Measurements from ENCODE around the gene SELENOI. TPM values are rescaled to one million over a fixed set of nuclear protein-coding genes. Genes with fewer than 3 reads are reported as not detected.

SELENOI gene
- total RNA-seq, 1 experiment from 2014 or later = 20.3 TPM

- DNase-seq (ENCODE audit: low read depth) = no peak
These were observed 64.9 kb downstream of the SELENOI start for GRCh38 chr2:26410764-26411243.

GRCh38 chr2:26411419-26411818 lies 65.5 kb downstream of the SELENOI start:
- DNase-seq (ENCODE audit: low read depth) = no peak

GRCh38 chr2:26412091-26412673 lies 66.2 kb downstream of the SELENOI start:
- peak; percentile 78 for DNase-seq (ENCODE audit: low read depth)

DNA sequence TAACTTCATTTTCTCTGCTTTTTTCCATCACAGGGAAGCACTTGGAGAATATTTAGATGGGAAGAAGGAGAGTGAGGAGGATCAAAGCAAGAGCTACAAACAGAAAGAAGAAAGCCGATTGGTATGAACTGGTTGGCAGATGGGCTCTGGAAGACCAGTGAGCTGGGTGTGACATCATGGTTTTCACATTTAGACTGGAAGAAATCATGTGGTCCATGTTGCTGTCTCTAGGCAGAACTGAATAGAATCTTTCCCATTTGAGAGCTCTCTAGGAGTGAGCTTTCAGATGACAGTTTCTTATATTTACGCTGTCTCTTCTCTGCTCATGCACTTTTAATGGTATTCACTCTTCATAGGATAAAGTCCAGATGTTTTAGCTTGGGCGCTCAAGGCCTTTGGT lies 68.4 kb downstream of the SELENOI start:
- DNase-seq (ENCODE audit: low read depth) = peak; percentile 39

DNA sequence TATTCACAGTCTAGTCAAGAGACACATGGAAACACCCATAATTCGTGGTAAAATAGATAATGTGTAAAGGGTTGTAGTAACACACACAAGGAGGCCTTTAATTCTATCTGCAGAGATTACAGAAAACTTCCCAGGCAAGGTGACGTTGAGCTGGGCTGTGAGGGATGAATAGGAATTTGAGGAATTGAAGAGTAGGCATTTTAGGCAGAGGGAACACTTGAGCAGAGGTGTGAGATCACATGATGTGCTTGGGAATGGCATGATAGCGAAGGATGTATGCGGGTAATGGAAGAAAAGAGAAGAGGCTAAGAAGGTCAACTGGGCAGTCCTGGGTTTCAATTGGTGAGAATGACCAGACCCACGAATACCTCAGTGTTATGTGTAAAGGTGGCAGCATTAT lies 76.0 kb downstream of the SELENOI start:
- DNase-seq (ENCODE audit: low read depth) = no peak

- no peak for DNase-seq (ENCODE audit: low read depth)
These were observed 77.1 kb downstream of the SELENOI start for GRCh38 chr2:26422947-26423629.

- DNase-seq (ENCODE audit: low read depth) = no peak
These were observed 77.8 kb downstream of the SELENOI start for GRCh38 chr2:26423750-26424149.

DNA sequence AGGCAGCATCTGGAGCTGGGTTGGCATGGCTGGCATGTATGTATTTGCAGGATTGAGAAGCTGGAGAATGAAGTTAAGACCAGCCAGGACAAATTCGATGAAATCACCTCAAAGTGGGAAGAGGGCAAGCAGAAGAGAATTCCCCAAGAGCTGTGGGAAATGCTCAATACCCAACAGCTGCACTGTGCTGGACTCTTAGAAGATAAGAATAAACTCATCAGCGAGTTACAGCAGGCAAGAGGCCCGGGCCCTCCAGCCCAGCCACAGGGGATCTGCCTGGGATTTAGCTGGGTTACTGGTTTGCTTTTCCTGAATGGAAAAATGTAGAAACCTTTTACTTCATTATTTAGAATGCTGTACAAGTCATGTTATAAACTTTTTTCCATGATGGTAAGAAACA lies 78.3 kb downstream of the SELENOI start:
- no peak for DNase-seq (ENCODE audit: low read depth)

DNA sequence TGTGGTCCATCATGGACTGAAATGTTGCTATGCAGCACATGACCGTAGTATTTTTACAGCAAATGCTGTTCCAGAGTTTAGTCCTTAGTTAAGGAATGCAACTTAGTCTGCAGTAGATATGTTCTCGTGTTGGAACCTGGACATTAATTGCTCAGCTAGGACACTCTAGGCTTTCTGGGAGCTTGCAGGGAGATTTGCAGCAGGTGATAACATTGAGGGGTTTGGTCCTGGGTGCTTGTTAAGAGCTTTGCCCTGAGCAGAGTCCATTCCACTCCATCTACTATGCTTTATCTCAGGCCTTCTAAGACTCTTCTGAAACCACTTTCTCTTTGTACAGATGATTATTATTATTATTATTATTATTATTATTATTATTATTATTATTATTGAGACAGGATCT lies 82.9 kb downstream of the SELENOI start:
- no peak for DNase-seq (ENCODE audit: low read depth)

GRCh38 chr2:26429779-26430578 lies 84.0 kb downstream of the SELENOI start:
- DNase-seq (ENCODE audit: low read depth) = no peak

DNA sequence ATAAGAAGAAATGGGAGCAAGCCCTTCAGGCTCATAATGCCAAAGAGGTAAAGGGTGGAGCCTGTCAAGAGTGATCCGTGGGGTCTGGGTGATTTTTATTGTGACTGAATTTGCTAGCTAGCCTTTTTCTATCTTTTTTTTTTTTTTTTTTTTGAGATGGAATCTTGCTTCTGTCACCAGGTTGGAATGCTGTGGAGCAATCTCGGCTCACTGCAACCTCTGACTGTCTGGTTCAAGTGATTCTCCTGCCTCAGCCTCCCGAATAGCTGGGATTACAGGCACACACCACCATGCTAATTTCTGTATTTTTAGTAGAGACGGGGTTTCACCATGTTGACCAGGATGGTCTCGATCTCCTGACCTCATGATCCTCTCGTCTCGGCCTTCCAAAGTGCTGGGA lies 84.9 kb downstream of the SELENOI start:
- no peak for DNase-seq (ENCODE audit: low read depth)

GRCh38 chr2:26432363-26432762 lies 86.4 kb downstream of the SELENOI start:
- no peak for DNase-seq (ENCODE audit: low read depth)

DNA sequence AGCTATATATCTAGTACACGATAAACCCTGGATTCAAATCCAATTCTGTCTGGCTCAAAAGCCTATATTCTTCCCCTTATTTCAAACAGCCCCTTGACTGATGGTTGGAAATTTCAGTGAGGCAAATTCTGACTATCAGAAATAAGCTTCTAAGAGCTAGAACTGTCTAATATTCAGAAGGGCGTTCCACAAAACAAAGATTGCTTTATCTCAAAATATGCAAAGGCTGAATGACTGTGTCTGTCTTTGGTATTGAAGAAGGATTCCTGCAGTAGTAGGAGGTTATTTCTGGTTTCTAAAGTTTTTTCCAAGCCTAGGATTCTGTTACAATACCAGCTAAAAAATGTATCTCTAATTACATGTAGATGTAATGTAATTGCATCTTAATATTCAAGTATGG lies 86.9 kb downstream of the SELENOI start:
- DNase-seq (ENCODE audit: low read depth) = no peak

GRCh38 chr2:26435106-26435505 lies 89.2 kb downstream of the SELENOI start:
- DNase-seq (ENCODE audit: low read depth) = no peak

DNA sequence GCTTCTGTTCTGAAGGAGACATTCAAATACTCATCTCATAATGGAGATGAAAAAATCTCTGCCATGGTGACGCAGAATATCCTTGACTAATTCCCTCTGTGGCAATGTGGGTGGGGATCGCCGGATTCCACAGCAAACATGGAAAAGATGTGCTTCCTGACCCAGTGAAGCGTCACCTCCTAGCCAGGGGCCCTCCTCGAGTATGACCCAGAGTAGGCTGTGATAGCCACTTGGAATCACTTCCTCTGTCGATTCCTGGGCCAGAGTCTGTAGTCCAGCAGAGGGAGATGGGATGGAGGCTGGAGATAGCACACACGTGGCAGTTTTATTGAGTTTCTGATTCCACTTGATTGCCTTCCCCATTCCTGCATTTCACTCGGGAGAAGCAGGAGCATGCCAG lies 92.6 kb downstream of the SELENOI start:
- DNase-seq (ENCODE audit: low read depth) = peak; percentile 83

GRCh38 chr2:26438926-26439325 lies 93.0 kb downstream of the SELENOI start:
- DNase-seq (ENCODE audit: low read depth) = no peak

DNA sequence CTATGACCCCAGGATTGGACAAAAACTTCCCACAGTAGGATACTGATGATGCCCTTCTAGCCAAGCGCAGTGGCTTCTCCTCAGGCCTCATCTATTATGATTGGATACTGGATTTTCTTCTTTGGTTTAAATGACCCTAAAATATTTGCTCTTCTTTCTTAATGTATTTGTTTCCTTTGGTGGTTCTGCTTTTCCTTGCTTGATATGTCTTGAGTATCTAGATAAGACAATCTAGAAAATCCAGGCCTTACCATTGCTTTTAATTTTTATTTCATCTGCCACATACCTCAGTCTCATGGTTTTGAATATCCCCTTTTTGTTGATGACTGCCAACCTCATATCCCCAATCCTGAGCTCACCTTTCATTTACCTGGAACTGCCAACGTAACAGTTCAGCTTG lies 96.4 kb downstream of the SELENOI start:
- no peak for DNase-seq (ENCODE audit: low read depth)

DNA sequence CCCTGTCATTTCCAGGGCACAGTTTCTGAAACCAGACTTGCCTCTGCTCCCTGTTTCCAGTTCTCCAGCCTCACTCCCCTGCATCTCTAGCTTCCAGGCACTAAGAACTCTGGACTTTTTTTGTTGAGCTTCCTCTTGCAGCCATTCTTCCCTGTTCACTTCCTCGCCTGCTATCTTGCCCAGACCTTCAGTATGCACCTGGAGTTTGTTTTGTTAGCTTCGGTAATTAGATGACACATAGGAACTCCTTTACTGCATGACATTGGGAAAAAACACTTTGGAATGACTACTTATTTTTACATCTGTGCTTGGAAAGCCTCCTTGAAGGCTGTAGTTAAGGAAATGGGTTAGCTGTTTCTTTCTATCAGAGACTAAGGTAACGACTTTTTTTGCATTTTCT lies 96.8 kb downstream of the SELENOI start:
- peak; percentile 31 for DNase-seq (ENCODE audit: low read depth)

GRCh38 chr2:26444236-26444635 lies 98.3 kb downstream of the SELENOI start:
- no peak for DNase-seq (ENCODE audit: low read depth)

All from RPMI7951 (cell line).